ENCODE measurements around the gene BACE1. TPM values are rescaled to one million over a fixed set of nuclear protein-coding genes. Genes with fewer than 3 reads are reported as not detected.

The BACE1 gene
- total and polyA plus RNA-seq, 2 of the 13 experiments (the other 11 are each of a cell fraction or from before 2014, with no cell fraction given): 7.5 to 17.9 TPM

DNA sequence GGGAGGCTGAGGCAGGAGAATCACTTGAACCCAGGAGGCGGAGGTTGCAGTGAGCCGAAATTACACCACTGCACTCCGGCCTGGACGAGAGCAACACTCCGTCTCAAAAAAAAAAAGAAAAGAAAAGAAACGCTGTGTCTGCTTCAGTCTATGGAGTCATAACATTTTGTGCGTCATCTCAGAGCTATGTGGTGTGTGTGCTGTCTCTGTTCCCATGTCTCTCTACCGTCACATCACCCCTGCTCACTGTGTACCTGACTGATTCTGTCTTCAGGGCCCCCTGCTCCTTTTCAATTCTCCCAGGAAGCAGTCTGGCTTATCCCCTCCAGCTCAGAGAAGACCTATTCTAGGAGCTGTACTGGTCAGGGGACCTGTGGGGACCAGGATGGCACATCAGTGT, 17.9 kb downstream of the BACE1 start:
- no peaks in the 10 kb centered on the region for H4K20me1 ChIP-seq (ENCODE audit: insufficient read depth, low read length)
- 98% methylated on average over 8 of the region's 8 CpGs for WGBS (ENCODE audit: low lambda C conversion rate)
- no peaks in the 10 kb centered on the region for H3K27me3 ChIP-seq (ENCODE audit: control insufficient read depth in 1 of 2, insufficient read depth in 2 of 2, low read length in 2 of 2)
- TF ChIP-seq ZNF720 (CRISPR knock-in tag; IDR thresholded peaks at IDR 0.05) (no peak), ZNF724P (CRISPR knock-in tag; IDR thresholded peaks at IDR 0.05; ENCODE audit: borderline replicate concordance) (no peak), ZNF766 (CRISPR knock-in tag; IDR thresholded peaks at IDR 0.05; ENCODE audit: borderline replicate concordance) (no peak), NRL (CRISPR knock-in tag; IDR thresholded peaks at IDR 0.05; ENCODE audit: borderline replicate concordance) (no peak), PRDM15 (CRISPR knock-in tag; IDR thresholded peaks at IDR 0.05) (no peak)
- FAIRE-seq (no peak), ATAC-seq (no peak), DNase-seq (ENCODE audit: low spot score) (no peak)
- no peak overlapping the region for H3K9ac ChIP-seq (ENCODE audit: insufficient read depth, low read depth, low read length)
- in situ Hi-C loops (cut with HindIII; ENCODE audit: extremely low pct_ligation_motif_present, low pct_unique_long_range_greater_than_20kb): no loop called here
- H3K79me2 ChIP-seq (ENCODE audit: insufficient read depth, low read length): peaks cover 2% of the 10 kb centered on the region
- intact Hi-C loops (cut with micrococcal nuclease; ENCODE audit: unreplicated experiment): no loop called here
- CTCF ChIA-PET (ENCODE audit: low intra/inter-chr PET ratio, low total read pairs): no interaction called here
- no TSS peak for BruUV-seq (replicated peaks)
- no peaks in the 10 kb centered on the region for H3K9me3 ChIP-seq (ENCODE audit: low read length)
- peaks cover 0 to 4% of the 10 kb centered on the region in 2 experiments; a peak in 1 of 5 replicates for H3K36me3 ChIP-seq (replicated peaks in 1 of 2; ENCODE audit: control insufficient read depth in 1 of 2, insufficient read depth in 2 of 2, low read length in 2 of 2)
- H3K27ac ChIP-seq (ENCODE audit: extremely low read length, insufficient read depth, low read length): no peak overlapping the region
- no peak overlapping the region for H2AFZ ChIP-seq (ENCODE audit: low read length)
- POLR2A ChIA-PET: interaction anchor here (6.5 kb wide), 1 partner anchor 30 kb away, joined by 33 read pairs; the partner anchor contains the start of gene CEP164
- H3K4me1 ChIP-seq (ENCODE audit: insufficient read depth, low read length): peaks cover 51% of the 10 kb centered on the region
- no peak overlapping the region for H3K4me3 ChIP-seq (replicated peaks in 1 of 3; ENCODE audit: insufficient read depth in 1 of 3, low read depth in 2 of 3, low read length in 3 of 3)
- no peak overlapping the region for H3K4me2 ChIP-seq (ENCODE audit: low read depth, low read length)
